Activated T-cell treated with anti-CD3 and anti-CD28 coated beads, Interleukin-2, amount 50 U/mL, for 24 hours (primary cell): ENCODE data around the gene MAPK9.
A peak's percentile ranks its signal among the peaks of the same experiment; 100 is the strongest.

Experiments used
- DNase-seq: peaks from one replicate; pipeline ENCODE4 v3.0.0-alpha.2; 2020
- H3K27ac Mint-ChIP-seq: 2 replicates; pipeline ENCODE4 v1.8.0; 2020; ENCODE audit warnings: mild to moderate bottlenecking, mixed read lengths
- H3K27me3 Mint-ChIP-seq: 2 replicates; pipeline ENCODE4 v1.8.0; 2020; ENCODE audit warnings: mixed read lengths
- H3K36me3 Mint-ChIP-seq: 2 replicates; pipeline ENCODE4 v1.8.0; 2020; ENCODE audit warnings: low read depth, mixed read lengths
- H3K4me1 Mint-ChIP-seq: 2 replicates; pipeline ENCODE4 v1.8.0; 2020; ENCODE audit warnings: low read depth, mixed read lengths
- H3K4me3 Mint-ChIP-seq: 2 replicates; pipeline ENCODE4 v1.8.0; 2020; ENCODE audit warnings: mild to moderate bottlenecking, moderate library complexity, mixed read lengths
- H3K9me3 Mint-ChIP-seq: 2 replicates; pipeline ENCODE4 v1.8.0; 2020; ENCODE audit warnings: mixed read lengths

MAPK9 gene

DNA sequence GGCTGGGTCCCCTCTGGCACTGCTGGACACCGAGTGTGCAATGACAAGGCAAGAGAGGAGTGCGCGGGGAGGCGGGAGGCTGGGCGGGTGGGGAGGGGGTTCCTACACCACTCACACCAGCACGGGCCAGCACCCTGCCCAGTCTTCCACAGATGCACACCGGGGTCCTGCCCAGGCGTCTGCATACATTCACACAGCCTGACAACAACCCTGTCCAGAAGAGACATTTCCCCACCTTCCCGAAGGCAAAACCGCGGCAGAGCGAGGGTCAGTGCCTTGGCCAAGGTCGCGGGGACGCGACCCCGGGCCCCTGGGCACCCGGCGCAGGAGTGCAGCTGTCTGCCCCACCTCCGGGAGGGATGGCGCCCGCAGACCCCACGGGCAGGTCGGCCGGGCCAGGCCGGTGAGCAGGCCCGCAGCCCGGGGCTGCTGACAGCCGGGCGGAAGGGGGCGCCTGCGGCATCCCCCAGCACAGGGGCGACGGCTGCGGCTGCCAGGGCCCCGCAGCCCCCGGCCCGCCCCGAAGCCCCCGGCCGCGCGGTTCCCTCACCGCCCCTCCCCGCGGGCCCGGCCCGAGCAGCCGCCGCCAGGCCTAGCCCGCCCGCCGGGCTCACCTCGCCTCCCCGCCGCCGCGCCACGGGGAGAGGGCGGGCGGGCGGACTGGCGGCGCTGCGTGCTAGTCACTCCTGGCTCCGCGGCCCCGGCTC lies 496 bp downstream of the MAPK9 start:
- Mint-ChIP-seq H3K36me3 (peaks cover 26% of the 10 kb centered on the region), H3K9me3 (no peaks in the 10 kb centered on the region), H3K4me1 (peaks cover 50% of the 10 kb centered on the region), H3K27ac (peak overlapping the region; percentile 84), H3K27me3 (no peaks in the 10 kb centered on the region), H3K4me3 (peak overlapping the region; percentile 88)
- no peak for DNase-seq

DNA sequence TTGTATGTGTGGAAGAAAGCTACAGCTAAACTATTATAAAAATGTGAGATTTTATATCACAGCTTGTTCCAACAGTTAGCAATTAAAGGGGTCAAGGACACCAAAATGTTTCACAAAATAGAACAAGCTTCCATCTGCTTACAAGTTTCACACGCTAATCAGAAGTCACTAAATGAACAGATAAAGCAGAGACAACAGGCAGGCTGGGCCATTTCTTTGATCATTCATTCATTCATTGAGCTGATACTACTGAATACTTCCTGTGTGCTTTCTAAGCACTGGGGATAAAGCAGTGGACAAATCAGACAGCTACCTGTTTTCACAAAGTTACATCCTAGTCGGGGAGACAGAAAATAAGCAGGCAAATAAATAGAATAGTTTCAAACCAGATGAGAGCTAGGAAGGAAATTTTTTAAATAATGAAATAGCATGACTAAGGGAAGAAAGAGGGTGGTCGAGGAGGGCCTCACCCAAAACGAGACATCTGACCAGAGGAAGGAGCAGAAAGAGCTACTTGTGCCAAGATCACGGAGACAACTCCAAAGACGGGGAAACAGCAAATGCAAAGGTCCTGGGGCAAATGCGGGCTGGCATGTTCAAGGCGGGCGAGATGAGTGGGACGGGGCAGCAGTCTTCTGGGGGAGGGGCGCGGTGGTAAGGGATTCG lies 1.2 kb downstream of the MAPK9 start:
- H3K9me3 Mint-ChIP-seq = no peaks in the 10 kb centered on the region
- H3K4me1 Mint-ChIP-seq = peaks cover 45% of the 10 kb centered on the region
- no peaks in the 10 kb centered on the region for H3K27me3 Mint-ChIP-seq
- peak overlapping the region; percentile 88 for H3K4me3 Mint-ChIP-seq
- peaks cover 29% of the 10 kb centered on the region for H3K36me3 Mint-ChIP-seq
- peak overlapping the region; percentile 84 for H3K27ac Mint-ChIP-seq
- DNase-seq = no peak

DNA sequence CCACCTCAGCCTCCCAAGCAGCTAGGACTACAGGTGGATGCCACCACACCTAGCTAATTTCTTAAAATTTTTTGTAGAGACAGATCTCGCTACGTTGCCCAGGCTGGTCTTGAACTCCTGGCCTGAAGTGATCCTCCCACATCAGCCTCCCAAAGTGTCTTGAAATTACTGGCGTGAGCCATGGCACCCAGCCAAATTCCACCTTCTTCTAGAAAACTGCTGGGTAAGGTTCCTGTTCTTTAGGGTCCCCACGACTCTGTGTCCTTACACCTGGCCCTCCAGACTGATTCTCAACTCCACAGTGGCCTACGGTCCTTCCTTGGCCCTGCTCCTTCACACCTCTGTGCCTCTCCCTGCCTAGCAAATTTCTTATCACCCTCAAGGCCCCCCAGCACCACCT lies 1.9 kb downstream of the MAPK9 start:
- Mint-ChIP-seq H3K27me3 (no peaks in the 10 kb centered on the region), H3K27ac (no peak overlapping the region), H3K36me3 (peaks cover 35% of the 10 kb centered on the region), H3K4me3 (peak overlapping the region; percentile 88), H3K4me1 (peaks cover 51% of the 10 kb centered on the region), H3K9me3 (no peaks in the 10 kb centered on the region)
- no peak for DNase-seq

DNA sequence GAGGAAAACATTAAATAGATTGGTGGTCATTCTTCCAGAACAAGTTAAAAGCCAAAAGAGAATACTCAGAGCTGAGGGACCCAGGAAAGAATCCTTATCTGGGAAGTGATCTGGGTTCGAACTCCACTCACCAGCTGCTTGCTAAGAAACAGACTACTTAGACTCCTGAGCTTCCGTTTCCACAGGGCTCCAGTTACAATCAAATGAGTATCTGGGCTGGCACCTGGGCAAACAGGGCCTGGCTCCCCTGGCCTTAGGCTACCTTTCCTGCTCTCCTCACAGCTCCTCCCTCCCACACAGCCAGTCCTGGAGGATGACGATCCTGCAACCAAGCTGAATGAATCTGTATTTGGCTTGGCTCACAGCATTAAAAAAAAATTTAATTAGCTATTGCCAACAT lies 2.5 kb downstream of the MAPK9 start:
- Mint-ChIP-seq H3K27ac (no peak overlapping the region), H3K4me1 (peaks cover 53% of the 10 kb centered on the region), H3K36me3 (peaks cover 39% of the 10 kb centered on the region), H3K27me3 (no peaks in the 10 kb centered on the region), H3K4me3 (no peak overlapping the region), H3K9me3 (no peaks in the 10 kb centered on the region)
- DNase-seq = no peak

DNA sequence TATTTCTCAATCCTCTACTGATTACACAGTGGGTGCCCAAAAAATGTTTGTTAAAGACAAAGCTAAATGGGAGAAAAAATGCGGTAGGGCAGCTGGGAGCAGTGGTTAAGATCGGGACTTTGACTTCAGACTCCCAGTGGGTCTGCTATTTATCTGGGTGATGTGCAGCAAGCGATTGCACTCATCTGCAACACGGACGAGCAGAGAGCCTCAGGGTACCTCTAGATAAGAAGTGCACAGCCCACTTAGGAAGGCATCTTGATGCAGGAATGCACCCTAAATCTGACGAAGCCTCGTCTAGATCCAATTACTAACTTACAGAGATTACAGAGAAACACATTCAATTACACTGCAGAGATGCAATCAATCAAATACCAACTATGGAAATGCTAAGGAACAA lies 4.0 kb downstream of the MAPK9 start:
- Mint-ChIP-seq H3K4me3 (no peak overlapping the region), H3K4me1 (peaks cover 42% of the 10 kb centered on the region)

DNA sequence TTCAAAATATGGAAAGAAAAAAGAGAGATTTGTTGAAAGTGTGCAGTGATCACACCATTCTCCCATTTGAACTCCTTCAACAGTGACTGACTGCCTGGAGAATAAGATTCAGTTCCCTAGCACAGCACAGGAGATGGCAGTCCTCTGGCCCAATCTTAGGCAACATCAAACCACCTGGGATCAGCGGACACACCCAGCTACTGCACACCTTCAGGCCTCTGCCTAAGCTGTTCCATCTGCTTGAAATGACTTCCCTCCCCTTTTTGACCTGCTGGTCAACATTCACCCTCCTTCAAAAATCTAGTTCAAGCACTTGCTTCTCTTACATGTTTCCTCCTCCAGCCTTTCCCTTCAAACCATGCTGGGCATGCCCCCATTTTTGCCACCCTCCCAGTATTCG lies 4.5 kb downstream of the MAPK9 start:
- Mint-ChIP-seq H3K27ac (no peak overlapping the region), H3K36me3 (peaks cover 50% of the 10 kb centered on the region), H3K4me3 (no peak overlapping the region), H3K27me3 (no peaks in the 10 kb centered on the region), H3K4me1 (peaks cover 39% of the 10 kb centered on the region), H3K9me3 (no peaks in the 10 kb centered on the region)
- DNase-seq = no peak

More for the DNA sequence above, 4.0 kb downstream of the MAPK9 start:
- Mint-ChIP-seq H3K36me3 (peaks cover 48% of the 10 kb centered on the region), H3K27ac (no peak overlapping the region), H3K9me3 (no peaks in the 10 kb centered on the region), H3K27me3 (no peaks in the 10 kb centered on the region)
- no peak for DNase-seq

DNA sequence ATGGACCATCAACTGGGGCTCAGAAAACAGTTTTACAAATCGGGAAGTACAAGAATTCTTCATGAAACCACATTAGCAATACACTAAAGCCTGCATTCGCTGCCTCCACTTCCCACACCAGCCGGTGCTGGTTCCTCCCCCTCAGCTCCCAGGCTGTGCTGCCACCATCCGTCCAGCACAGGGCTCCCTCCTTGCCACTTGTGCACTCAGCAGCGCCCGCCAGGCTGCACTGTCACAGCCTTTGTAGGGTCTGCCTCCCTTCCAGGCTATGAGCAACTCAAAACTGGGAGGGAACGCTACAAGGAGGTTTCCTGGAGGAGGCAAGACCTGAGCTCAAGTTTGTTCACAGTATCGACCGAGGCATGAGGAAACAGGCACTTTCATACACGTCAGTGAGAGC lies 7.7 kb downstream of the MAPK9 start:
- H3K36me3 Mint-ChIP-seq = peaks cover 78% of the 10 kb centered on the region
- H3K4me3 Mint-ChIP-seq = no peak overlapping the region
- H3K4me1 Mint-ChIP-seq = peaks cover 23% of the 10 kb centered on the region
- no peak for DNase-seq
- H3K9me3 Mint-ChIP-seq = peaks cover 8% of the 10 kb centered on the region
- no peak overlapping the region for H3K27ac Mint-ChIP-seq
- no peaks in the 10 kb centered on the region for H3K27me3 Mint-ChIP-seq

DNA sequence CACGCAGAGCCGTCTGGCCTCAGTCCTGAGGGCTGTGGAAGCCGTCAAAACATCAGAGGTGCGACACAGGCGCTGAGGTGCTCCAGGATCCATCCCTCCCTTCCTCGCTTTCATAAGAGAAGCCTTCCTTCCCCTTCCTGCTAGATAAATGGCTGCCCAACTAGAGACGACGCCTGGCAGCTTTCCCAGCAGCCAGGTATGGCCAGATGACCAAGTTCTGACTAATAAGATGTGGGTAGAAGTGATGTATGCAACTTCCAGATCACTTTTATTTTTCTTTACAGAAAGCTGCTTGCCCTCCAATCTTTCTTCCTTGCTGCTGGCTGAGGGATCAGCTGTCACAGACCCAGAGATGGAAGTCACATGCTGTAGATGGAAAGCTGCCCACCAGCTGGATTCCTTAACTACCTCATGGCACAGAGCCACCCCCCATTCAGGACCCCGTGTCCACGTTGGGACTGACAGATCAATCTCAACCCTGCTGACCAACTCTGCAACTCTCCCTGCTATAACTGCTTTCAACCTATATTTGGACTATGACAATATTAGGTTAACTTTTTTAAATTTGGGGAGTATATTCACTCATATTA lies 8.8 kb downstream of the MAPK9 start:
- no peak for DNase-seq
- peaks cover 19% of the 10 kb centered on the region for H3K4me1 Mint-ChIP-seq
- peaks cover 10% of the 10 kb centered on the region for H3K9me3 Mint-ChIP-seq
- peaks cover 89% of the 10 kb centered on the region for H3K36me3 Mint-ChIP-seq
- no peaks in the 10 kb centered on the region for H3K27me3 Mint-ChIP-seq
- no peak overlapping the region for H3K4me3 Mint-ChIP-seq
- no peak overlapping the region for H3K27ac Mint-ChIP-seq

DNA sequence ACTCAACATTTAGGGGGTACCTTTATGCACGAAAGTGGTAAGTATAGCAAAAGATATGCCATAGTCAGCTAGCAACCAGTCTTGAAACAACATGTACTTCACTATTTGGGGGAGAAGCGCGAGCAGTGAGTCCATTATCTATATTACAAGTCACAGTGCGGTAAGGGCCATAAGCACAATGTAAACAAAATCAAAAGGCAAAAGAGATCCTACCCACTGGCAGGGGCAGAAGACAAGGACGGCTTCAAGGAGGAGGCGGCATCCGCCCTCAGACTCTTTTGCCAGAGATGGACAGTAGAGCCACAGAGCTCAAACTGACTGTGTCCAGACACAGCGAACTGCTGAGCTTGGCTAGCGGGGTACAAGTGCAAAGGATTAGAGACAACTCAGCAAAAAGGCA lies 9.6 kb downstream of the MAPK9 start:
- Mint-ChIP-seq H3K4me1 (peaks cover 17% of the 10 kb centered on the region), H3K36me3 (peaks cover 93% of the 10 kb centered on the region), H3K27me3 (no peaks in the 10 kb centered on the region), H3K4me3 (no peak overlapping the region), H3K27ac (no peak overlapping the region), H3K9me3 (peaks cover 15% of the 10 kb centered on the region)
- DNase-seq = no peak

DNA sequence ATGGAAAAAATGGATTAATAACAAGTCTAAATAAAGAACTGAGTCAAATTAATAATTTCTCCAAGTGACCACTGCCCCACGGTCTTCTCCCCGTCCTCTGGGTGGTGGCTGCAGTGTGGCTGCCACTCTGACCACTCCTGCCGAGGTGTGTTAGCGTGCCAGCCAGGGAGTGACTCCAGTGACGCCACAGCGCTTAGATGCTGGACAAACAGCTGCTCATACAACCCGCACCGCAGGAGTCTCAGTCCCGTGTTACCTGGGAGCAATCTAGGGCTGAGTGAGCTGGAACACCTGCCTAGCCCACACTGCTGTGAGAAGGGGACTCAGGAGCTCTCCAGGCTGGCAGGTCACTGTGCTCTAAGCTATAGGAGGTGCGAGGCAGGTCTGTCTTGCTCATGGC lies 10.2 kb downstream of the MAPK9 start:
- Mint-ChIP-seq H3K27me3 (no peaks in the 10 kb centered on the region), H3K9me3 (peaks cover 19% of the 10 kb centered on the region), H3K4me3 (no peak overlapping the region), H3K36me3 (peaks cover 93% of the 10 kb centered on the region), H3K27ac (no peak overlapping the region), H3K4me1 (peaks cover 14% of the 10 kb centered on the region)
- DNase-seq = no peak

DNA sequence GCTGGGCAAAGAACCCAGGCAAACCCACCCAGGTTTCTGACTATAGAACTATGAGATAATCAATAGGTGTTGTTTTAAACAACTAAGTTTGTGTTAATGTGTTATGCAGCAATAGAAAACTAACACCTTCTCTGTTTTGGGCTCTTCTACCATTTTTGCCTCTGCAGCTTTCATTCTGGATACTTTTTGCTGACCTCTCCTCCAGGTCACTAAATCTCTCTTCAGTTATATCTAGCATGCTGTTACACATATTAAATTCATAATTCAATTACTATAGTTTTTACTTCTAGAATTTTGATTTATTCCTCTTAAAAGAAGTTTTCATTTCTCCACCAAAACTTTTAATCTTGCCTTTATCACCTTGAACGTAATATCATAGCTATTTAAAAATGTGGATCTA lies 17.2 kb downstream of the MAPK9 start:
- Mint-ChIP-seq H3K27me3 (no peaks in the 10 kb centered on the region), H3K36me3 (peaks cover 92% of the 10 kb centered on the region), H3K9me3 (peaks cover 51% of the 10 kb centered on the region), H3K27ac (no peak overlapping the region), H3K4me1 (no peaks in the 10 kb centered on the region), H3K4me3 (no peak overlapping the region)
- DNase-seq = no peak

DNA sequence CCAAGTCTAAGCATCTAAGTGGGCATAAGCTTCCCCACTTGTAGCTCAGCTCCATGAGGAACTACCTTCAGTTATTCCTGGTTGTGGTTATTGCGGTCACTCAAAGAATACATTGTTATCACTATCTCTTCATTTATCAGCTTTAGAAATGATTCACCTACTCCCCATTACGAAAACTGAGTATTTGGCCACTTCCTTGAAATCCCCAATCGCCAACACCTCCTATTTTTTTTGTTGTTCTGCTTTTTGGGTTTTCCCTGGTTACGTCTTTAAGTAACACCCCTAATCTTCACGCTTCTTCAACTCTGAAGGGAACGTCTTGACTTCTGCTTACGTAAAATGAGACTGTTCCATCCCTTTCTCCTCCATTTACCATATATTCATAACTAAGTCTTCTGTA lies 20.7 kb downstream of the MAPK9 start:
- Mint-ChIP-seq H3K27ac (no peak overlapping the region), H3K27me3 (no peaks in the 10 kb centered on the region), H3K9me3 (peaks cover 52% of the 10 kb centered on the region), H3K4me3 (no peak overlapping the region), H3K4me1 (no peaks in the 10 kb centered on the region), H3K36me3 (peaks cover 95% of the 10 kb centered on the region)
- DNase-seq = no peak

DNA sequence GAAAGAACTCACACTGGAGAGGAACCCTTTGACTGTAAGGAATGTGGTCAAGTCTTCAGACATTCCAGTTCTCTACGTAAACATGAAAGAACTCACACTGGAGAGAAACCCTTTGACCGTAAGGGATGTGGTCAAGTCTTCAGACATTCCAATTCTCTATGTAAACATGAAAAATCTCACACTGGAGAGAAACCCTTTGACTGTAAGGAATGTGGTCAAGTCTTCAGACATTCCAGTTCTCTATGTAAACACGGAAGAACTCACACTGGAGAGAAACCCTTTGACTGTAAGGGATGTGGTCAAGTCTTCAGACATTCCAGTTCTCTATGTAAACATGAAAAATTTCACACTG lies 32.6 kb downstream of the MAPK9 start:
- peaks cover 63% of the 10 kb centered on the region for H3K9me3 Mint-ChIP-seq
- no peak overlapping the region for H3K27ac Mint-ChIP-seq
- DNase-seq = no peak
- H3K36me3 Mint-ChIP-seq = peaks cover 98% of the 10 kb centered on the region
- H3K4me1 Mint-ChIP-seq = no peaks in the 10 kb centered on the region
- no peak overlapping the region for H3K4me3 Mint-ChIP-seq
- no peaks in the 10 kb centered on the region for H3K27me3 Mint-ChIP-seq

DNA sequence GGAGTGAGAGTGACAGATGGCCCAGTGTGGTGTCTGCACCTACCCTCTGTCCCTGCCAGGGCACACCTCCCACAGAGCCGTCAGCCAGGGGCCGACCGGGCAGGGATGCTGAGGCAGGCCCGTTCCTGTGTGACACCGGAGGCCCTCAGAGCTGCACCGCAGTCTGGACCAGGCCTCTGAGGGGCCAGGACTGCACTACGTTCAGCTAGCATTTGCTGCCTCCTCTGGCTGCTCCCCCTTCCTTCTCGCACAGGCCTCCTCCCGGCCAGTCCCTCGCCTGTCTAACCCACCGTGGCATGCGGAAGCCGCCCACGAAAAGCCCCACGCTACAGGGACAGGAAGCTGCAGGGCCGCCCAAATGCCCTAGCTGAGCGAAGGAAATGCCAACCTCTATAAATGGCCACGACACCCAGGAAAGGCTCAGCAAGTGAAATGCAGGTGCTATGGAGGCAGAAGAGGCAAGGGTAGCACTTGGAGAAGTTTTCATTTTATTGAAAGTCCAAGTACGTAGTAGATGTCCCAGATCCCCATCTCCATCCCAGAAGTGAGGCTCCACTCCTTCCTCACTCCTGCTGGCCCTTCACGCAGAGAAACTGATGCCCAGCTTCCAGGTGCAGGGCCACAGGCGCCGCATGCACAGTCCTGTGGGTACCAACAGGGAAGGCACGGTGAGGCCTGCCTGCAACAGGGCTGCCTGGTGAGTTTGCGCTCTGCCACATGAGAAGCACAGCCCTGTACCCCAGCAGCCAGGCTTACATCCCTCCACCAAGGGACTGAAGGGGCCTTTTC lies 38.7 kb downstream of the MAPK9 start:
- Mint-ChIP-seq H3K4me3 (no peak overlapping the region), H3K36me3 (peaks cover 98% of the 10 kb centered on the region), H3K27me3 (no peaks in the 10 kb centered on the region), H3K4me1 (no peaks in the 10 kb centered on the region), H3K9me3 (peaks cover 59% of the 10 kb centered on the region), H3K27ac (no peak overlapping the region)
- no peak for DNase-seq

DNA sequence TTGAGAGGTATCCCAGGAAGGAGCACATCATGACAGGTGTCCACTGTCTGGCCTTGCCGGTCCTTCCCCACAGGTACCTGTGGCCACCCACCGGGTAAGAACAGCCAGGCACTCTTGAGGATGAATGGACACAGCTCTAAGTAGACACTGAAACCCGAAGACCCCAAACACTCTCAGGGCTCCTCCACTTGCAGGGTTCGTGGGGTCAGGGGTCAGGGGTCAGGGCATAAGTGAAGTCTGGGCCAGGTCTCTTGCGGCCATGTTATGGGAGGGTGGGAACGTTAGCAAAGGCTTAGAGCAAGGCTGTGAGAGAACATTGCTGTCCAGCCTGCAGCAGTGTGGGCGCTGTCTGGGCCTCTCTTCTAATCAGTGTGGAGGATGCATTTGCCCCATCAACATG lies 40.0 kb downstream of the MAPK9 start:
- DNase-seq = no peak
- peaks cover 98% of the 10 kb centered on the region for H3K36me3 Mint-ChIP-seq
- H3K9me3 Mint-ChIP-seq = peaks cover 57% of the 10 kb centered on the region
- no peak overlapping the region for H3K4me3 Mint-ChIP-seq
- H3K27me3 Mint-ChIP-seq = no peaks in the 10 kb centered on the region
- H3K27ac Mint-ChIP-seq = no peak overlapping the region
- H3K4me1 Mint-ChIP-seq = no peaks in the 10 kb centered on the region
